ENCODE measurements around the gene TUBA3E.
"Not testable (repeated sequence)": the region's sequence is repeated elsewhere in the genome, so short reads cannot be mapped to it uniquely, and the experiment has no call there.

Gene TUBA3E

GRCh38 chr2:130198343-130198742 is at the start of gene TUBA3E:
TSS of gene TUBA3E (minus strand) at chr2:130198439. CDS start at chr2:130198360, 79 bp downstream.
- DNase-seq: no peak

DNA sequence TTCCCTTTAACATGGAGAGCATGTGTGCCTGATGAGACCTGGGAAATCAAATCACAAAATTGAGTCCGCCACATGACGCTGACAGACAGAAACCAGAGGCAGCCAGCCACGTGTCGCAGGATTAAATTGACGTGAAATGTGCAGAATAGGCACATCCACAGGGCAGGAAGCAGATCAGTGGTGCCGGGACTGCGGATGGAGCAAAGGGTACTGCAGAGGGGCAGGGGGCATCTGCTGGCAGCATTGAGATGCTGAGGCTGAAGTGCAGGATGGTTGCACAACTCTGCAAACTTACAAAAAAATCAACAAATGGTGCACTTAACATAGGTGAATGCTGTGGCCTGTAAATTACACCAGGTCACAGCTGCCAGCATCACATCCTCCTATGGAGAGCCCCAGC is 48.2 kb upstream of the TUBA3E start:
- DNase-seq: no peak

GRCh38 chr2:130245976-130246375 is 47.7 kb upstream of the TUBA3E start:
- no peak for DNase-seq

DNA sequence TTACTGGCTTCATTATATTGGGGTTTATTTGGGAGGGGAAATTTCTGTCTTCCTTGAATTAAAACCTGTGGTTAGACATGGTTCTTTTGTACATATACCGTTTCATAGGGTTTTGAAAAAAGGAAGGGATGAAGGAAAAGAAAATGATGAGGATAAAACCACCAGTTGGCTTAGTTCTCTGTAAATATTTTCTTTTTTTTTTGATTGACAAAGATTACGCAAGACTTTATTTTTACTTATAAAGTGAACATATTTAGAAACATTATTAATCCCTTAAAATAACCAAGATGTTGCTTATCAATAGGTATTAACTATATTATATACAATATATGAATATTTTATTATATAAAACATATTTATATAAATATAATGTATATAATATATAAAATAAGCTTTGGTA is 45.1 kb upstream of the TUBA3E start:
- no peak for DNase-seq

DNA sequence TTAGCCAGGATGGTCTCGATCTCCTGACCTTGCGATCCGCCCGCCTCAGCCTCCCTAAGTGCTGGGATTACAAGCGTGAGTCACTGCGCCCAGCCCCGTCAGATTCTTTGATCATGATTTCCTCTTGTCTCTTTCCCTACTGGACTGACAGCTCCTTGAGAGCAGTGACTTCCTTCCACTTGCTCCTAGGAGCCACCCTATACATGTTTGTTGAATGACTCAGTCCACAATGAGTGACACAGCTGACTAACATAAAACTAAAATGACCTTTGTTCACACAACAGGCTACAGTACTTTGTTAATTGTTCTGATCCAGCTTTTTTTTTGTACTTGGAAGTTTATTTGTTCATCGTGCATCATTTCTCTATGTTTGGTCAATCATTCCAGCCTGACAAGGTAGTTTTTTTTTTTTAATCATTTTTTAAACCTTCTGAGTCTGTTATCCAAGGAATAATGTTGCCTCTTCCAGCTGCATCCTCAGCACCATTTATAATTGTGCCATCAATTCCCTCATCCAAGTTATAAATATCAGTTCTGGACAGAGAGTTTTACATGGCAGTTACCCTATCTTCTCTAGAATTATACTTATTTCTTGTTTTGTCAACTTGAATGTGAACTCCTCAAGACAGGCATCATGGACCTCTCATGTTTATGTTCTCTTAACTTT is 42.9 kb upstream of the TUBA3E start:
- DNase-seq: no peak

GRCh38 chr2:130239581-130239980 is 41.3 kb upstream of the TUBA3E start:
- DNase-seq: not testable (repeated sequence)

GRCh38 chr2:130233066-130233465 is 34.8 kb upstream of the TUBA3E start:
- not testable (repeated sequence) for DNase-seq

GRCh38 chr2:130231656-130232055 is 33.4 kb upstream of the TUBA3E start:
- DNase-seq: no peak

GRCh38 chr2:130230907-130231306 is 32.7 kb upstream of the TUBA3E start:
- DNase-seq: not testable (repeated sequence)

DNA sequence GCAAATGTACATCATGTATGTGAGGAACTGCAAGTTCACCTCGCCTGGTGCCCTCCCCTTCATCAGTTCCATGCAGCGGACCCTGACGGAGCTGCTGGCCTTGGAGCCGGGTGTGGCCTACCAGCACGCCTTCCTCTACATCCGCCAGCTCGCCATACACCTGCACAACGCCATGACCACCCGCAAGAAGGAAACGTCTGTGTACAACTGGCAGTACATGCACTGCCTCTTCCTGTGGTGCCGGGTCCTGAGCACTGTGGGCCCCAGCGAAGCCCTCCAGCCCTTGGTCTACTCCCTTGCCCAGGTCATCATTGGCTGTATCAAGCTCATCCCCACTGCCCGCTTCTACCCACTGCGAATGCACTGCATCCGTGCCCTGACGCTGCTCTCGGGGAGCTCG is 32.1 kb upstream of the TUBA3E start:
- DNase-seq: not testable (repeated sequence)

DNA sequence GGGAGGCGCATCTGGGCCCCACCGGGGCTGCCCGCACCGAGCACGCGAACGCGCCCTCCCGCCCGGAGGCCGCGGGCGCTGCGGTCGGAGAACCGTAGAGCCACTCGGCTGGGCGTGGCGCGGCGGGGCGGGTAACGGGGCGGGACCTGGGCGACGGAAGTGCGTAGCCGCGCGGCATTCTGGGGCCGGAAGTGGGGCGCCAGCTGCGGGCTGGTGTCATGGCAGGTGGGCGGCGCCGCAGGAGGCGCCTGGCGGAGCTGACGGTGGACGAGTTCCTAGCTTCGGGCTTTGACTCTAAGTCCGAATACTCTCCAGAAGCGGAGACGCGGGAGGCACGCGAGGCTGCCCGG is 30.9 kb upstream of the TUBA3E start:
- not testable (repeated sequence) for DNase-seq

DNA sequence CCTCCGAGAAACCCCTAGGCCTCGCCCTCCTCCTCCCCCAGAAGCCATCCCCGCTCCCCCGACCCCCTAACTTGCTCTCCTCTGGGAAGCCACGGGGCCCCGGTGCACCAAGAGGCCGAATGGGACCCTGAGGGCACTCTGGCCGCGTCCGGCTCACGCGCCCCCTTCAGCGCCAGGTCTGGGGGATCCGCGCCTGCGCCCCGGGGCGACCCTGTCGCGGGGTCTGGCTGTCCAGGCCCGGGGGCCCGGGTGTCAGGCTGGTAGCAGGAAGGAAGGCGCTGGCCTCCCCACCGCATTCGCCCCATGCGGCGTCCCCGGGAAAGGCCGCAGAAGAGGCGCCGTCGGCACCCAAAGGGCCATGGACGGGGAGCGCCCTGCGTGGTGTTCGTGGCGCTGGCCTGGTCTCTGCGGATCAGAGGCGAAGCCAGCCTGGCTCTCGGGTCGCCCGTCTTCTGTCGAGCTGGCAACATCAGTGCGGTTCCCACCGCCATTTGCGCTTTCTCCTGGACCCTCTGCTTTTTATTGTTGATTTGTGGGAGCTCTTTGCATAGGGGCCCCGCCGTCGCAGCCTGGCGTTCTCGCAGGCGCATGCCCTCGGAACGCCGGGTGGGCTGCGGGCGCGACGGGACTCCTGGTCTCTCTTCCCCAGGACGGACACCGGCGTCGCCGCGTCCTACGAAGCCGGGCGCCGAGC is 30.4 kb upstream of the TUBA3E start:
- DNase-seq: not testable (repeated sequence)

- not testable (repeated sequence) for DNase-seq
These were observed 29.8 kb upstream of the TUBA3E start for GRCh38 chr2:130228005-130228404.

DNA sequence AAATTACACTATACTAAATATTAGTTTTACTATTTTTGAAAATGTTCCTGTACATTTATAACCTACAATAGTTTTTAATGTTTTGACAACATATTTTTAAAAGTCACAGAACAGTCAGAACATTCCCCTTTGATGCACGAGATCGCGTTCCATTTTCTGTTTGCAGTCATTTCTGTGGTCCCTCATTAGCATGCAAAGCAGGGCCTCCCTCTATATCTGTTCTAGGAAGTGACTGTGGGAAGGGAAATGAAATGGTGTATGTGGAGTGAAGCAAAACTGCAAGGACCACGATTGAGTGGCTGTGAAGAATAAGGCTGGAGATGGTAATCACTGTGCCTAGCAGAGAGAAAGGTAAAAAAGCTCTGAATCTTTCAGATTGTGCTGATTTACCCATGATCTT is 24.3 kb upstream of the TUBA3E start:
- not testable (repeated sequence) for DNase-seq

DNA sequence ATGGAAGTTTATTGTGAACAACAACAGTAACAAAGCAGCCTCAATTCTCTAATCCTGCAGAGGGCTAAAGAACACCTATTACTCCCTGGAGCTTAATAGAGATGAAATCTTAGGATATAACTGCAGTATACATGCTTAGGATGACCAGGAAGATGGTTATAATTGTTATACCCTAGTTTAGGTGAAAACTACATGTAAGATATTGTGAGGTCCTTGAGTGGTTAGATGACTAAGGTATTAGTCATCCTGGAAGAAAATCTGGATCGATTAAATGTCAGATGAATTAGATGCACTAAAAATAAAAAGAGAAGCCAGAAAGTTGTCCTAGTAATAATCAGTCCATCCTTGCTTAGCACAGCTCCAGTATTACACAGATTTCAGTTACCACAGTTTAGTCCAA is 22.3 kb upstream of the TUBA3E start:
- DNase-seq: not testable (repeated sequence)

DNA sequence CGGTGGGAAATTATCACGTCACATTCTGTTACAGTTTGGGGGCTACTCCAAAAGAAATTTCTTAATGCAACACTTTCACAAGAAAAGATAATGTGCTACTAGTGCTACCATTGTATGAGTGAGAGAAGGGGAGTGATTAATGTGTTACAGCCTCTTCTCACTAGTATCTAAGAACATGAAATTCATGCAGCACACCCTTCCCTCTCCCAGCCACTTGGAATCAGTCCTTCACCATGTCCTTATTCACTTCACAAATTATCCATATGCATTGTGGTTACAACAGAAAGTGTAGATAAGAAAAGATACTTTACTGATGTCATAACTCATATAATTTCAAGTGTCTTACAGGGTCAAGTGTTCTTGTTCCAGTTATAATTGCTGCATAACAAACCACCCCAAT is 20.9 kb upstream of the TUBA3E start:
- DNase-seq: not testable (repeated sequence)

GRCh38 chr2:130207051-130207450 is 8.8 kb upstream of the TUBA3E start:
- DNase-seq: not testable (repeated sequence)

- not testable (repeated sequence) for DNase-seq
These were observed 4.9 kb upstream of the TUBA3E start for GRCh38 chr2:130203150-130203549.

- DNase-seq: not testable (repeated sequence)
These were observed 4.3 kb upstream of the TUBA3E start for GRCh38 chr2:130202518-130202917.

GRCh38 chr2:130196052-130196451 is 2.2 kb downstream of the TUBA3E start:
- DNase-seq: not testable (repeated sequence)

- not testable (repeated sequence) for DNase-seq
These were observed 3.1 kb downstream of the TUBA3E start for GRCh38 chr2:130195089-130195635.

GRCh38 chr2:130193824-130194223 is 4.4 kb downstream of the TUBA3E start:
- not testable (repeated sequence) for DNase-seq

DNA sequence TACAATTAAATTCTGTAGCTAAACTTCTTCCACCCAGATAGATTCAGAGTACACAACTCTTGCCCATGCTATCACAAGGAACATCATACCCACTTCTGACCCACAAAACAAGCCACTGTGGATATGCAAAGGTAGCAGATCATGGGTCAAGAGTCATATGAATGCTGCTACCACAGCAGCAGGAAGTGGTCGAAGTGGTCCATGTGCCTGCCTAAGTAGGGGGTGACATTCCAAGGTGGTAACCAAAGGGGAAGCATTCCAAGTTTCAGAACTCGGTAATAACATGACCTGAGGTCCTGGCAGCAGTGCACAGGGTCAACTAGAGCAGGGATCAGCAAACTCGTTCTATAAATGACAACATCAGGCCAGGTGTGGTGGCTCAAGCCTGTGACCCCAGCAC is 5.8 kb downstream of the TUBA3E start:
- DNase-seq: not testable (repeated sequence)

DNA sequence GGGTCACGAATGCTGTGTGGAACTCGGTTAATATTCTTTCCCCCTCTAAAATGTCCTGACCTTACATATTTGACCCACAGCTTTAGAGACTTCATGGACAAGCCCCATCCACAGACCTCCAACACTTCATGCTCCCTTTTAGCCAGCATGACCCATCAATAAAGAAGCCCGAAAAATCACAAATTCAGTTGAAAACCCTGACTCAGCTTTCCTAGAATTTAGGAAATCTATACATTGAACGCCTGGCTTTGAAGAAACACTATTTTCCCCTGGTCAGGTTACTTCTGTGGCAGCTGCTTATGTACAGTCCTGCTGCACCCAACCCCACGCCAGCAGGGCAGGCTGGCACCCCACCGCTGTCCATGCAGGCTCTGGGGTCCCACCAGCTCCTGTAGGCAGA is 6.9 kb downstream of the TUBA3E start:
- DNase-seq: not testable (repeated sequence)
